Cerebellar cortex (tissue), 1 donor: ENCODE measurements around the gene TMEM250.
A peak's percentile ranks its signal among the peaks of the same experiment; 100 is the strongest.

Source experiments
- DNase-seq: peaks from one replicate; pipeline ENCODE4 v3.0.0-alpha.2; 2015; ENCODE audit warnings: low spot score

The TMEM250 gene

GRCh38 chr9:136132512-136133050, 13.9 kb upstream of the TMEM250 start:
- DNase-seq: no peak

DNA sequence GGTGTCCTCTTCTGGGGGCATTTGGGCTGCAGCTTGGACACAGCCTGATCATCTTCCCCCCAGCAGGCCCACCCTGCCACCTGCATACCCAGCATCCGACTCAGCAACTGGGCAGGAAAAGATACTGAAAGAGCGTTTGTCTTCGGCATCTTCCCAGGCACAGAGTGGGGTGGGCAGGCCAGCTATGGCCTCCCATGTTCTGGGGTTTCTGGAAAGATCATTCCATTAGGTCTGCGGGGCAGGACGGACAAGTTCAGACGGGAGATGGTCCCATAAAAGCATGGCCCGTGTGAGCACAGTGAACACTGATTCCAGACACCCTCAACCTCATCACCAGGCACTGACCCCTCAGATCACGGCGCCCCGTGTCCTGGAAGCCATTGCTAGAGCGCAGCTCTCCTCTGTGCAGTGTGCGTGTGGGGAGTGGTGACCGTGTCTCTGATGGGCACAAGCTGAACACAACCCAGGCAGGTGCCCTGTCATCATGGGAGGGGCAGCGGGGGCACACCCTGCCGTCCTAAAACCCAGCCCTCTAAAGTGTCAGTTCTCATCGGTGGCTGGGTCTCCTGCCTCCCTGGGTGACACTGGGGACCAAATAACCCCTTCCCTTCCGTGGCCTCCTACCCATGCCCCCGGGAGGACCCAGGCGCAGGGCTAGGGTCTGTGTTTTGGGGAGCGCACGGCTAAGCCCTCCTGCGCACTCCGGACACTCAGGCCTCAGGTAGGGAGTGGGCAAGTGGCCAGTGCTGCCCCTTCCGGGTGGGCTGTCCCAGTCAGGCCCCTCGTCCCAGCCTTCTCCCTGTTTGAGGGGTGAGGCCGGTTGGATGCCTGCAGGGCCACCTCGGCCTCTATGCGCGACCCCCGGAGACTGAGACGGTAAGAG, 13.2 kb upstream of the TMEM250 start:
- no peak for DNase-seq

- DNase-seq: no peak
Measured at GRCh38 chr9:136129176-136129575, 10.5 kb upstream of the TMEM250 start.

DNA sequence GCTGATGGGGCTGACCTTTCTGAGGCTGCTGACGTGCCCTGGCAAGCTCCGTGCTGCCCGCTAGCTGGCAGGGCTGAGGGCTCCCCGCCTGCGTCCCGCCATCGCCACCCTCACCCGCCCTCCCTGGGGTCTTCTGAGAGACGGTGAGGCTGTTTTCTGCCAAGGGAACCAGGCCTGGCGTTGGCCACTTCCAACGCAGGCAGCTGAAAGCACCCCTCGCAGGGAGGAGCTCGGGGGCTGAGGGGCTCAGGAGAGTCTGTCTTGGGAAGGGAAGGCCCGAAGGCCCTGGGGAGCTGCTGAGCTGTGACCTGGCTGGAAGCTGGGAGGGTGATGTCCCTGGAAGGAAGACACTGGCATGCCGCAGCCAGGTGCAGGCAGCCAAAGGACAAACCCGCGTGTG, 9.8 kb upstream of the TMEM250 start:
- no peak for DNase-seq

DNA sequence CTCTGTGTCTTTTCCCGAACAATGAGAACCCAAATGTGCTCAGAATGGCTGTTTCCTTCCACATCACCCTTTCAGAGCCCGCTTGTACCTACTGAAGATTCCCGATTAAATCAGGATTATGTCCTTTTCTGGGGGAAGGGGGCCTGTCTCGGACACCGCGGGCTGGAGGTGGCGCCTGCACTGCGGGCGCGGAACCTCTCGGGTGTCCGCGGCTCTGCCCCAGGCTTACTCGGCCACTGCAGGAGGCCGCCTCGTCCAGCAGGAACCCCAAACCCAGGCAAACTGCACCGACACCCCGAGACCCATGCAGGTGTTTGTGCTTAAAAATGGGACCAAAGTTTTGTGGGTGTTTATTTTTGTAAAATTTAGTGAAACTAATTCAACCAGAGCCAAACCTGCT, 8.6 kb upstream of the TMEM250 start:
- no peak for DNase-seq

- no peak for DNase-seq
Measured at GRCh38 chr9:136124976-136125692, 6.5 kb upstream of the TMEM250 start.

GRCh38 chr9:136122425-136123383, 4.0 kb upstream of the TMEM250 start:
- DNase-seq: peak; percentile 73

DNA sequence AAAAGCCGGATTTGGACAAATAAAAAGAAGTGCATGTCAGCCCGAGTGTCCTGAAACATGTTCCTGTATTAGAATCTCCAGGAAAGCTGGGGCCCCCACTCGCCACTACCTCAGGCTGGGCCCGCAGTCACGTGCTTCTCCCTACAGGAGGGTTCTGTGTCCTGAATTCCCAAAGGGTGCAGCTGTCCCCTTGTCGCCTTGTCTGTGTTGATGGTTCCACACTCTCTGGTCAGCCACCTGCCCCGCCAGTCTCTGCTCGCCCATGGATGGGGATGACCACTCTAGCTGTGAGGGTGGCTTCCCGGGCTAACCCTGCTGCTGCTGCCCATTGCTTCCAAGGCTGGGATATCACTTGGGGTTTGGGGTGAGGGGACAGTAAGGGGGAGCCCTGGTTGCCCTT, 3.1 kb upstream of the TMEM250 start:
- no peak for DNase-seq

DNA sequence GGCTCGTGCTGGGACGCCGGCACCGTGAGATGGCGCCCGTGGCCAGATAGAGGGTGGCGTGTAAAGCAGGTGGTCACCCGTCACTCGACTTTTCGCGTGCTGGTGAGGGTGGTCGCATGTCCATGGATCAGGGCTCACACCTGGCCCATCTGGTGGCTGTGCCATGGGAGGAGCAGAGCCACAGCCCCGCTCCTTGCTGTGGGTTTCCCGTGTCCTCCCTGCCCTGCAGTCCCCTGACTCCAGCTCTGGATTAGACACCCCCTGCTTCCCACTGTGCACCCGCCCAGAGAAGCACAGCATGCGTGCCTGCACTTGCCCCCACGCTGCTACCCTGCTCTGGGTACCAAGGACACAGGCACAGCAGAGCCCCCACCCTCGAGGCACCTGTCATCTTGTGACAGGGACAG, 1.8 kb upstream of the TMEM250 start:
- no peak for DNase-seq

DNA sequence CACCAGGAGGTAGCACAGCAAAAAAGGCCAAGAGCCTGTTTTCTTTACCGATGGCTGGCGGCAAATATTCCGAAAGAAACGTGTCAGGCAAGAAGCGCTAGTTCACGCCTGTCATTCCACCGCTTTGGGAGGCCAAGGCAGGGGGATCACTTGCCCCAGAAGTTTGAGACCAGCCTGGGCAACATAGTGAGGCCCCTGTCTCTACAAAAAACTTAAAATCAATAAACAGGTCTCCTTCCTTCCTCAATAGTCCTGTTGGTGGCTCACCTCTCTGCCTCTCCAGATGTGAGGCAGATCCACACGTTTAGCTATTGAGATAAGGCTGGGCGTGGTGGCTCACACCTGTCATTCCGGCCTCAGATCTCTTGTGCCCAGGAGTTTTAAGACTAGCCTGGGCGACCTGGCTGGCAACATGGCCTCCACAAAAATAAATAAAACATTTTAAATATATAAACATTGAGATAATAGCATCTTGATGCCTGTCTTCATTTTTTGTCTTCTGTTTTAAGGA, 1.3 kb upstream of the TMEM250 start:
- DNase-seq: no peak

DNA sequence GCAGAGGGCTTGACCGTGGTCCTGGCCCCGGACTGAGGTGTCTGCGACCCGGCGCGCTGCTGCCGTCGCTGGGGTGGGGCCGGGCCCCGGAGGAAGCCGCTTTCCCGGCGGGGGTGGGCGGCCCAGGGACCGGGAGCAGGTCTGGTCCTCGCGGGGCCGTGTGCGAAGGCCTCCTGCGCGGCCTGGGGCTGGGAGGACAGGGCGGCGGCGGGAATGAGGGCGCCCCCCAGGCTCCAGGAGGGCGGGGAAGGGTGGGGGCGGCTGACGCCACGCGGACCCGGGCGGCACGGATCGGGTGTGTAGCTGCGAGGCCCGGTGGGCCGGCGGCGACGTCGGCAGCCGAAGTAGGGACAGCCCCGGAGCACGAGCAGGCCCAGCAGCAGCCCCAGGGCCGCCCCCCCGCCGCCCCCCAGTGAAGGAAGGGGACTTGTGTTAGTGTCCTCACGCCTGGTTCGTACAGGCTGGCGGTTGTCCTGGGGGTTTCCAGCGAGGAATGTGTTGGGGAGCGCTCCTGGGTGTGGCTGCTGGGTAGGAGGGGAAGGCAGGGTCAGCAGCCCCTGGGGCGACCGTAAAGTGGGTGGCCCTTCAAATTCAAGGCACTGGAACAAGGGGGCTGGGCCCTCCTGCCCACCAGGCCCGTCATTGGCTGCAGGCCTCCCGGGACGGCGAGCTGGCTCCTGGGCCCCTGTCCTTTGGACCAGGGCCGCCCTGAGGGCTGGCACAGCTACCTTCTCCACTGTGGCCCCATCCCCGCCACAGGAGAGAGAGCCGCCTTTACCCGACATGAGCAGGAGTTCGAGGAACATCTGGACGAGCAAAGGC, 597 bp upstream of the TMEM250 start:
- peak; percentile 51 for DNase-seq

GRCh38 chr9:136117916-136118319, 757 bp downstream of the TMEM250 start:
- DNase-seq: no peak

DNA sequence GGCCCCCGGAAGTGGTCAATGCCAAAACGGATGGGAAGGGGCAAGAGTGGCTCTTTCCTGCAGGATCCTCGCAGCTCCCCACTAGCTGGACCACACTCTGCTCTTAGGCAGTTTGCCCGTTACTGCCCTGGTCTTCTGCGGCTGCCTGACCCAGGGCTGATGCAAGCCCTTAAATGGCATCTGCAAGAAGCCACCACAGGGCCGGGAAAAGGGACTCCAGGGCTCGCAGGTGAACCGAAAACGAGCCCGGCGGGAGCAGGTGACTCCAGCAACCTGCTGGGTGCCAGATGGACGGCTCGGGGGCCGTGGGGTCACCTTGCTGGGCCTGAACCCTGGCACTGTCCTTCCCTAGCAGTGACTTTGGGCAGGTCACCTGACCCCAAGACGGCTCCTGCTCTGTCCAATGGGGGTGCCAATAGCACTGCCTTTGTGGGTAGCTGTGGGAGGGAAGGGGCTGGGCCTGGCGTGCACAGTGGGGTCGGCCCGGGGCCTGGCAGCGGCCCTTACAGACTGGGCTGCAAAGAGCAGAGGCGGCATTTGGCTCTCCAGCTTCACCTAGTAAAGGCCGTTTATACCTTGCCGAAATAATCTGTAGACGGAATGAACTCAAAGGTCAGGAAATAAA, 1.3 kb downstream of the TMEM250 start:
- DNase-seq: no peak

- DNase-seq: no peak
Measured at GRCh38 chr9:136116360-136117098, 2.1 kb downstream of the TMEM250 start.

- no peak for DNase-seq
Measured at GRCh38 chr9:136115641-136116359, 2.9 kb downstream of the TMEM250 start.

DNA sequence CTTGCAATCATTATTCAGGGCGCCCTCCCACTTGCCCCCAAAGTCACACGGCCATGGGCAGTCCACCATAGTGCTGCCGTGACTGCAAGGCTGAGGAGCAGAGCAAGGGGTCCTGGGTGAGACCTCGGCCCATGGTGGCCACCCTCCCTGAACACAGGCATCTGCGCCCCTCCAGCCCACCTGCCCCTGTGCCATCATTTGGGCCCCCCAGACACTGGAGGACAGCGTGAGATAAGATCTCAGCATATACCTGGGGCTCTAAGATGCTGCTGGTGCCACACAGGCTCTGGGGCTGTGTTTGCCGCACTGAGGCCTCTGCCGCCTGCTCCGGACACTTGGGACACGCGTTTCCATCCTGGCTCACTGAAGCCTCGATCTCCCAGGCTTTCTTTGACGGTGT, 3.5 kb downstream of the TMEM250 start:
- no peak for DNase-seq

DNA sequence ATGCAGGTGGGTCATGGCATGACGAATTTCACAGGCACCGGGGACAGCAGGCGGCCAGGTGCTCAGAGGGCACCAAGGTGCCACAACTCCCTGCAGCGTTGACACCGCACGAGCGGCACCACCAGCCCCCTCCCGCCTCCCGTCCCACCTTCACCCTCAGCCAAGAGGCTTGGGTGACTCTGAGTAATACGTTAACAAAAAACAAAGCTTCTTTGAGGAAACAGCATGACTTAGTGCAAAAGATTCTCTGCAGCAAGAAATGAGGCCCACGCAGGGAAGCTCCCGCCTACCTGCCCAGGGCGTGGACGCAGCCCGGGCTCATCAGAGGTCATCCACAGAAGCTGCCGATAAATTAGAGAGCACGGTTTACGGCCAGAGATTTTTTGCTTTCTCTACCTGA, 4.1 kb downstream of the TMEM250 start:
- DNase-seq: no peak

GRCh38 chr9:136112541-136112940, 6.1 kb downstream of the TMEM250 start:
- DNase-seq: peak; percentile 0

DNA sequence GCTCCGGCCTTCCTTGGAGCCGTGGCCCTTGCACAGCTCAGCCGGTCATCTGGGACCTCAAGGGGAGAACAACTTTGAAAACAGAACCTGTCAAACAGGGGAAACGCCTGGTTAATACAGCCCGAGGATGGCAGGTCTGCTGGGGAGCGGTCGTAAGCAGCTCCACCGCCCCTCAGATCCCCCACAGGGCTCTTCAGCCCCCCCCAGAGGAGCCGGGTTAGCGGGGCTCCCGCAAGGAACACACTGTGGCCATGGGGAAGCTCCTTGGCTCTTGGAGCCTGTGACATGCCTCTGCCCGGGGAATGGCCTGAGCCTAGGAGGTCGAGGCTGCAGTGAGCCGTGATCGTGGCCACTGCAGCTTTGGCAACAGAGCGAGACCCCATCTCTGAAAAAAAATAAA, 6.8 kb downstream of the TMEM250 start:
- DNase-seq: peak; percentile 1
